K562 (cell line): ENCODE measurements around the gene RPL21. TPM values are rescaled to one million over a fixed set of nuclear protein-coding genes. Genes with fewer than 3 reads are reported as not detected.

Source experiments
- ARID1B ChIP-seq: fragments of 450-650 bp; IDR thresholded peaks from 2 replicates; pipeline ENCODE4 v1.6.1; 2016; ENCODE audit warnings: antibody characterized with exemption, mild to moderate bottlenecking, inconsistent platforms
- ATF1 ChIP-seq, 2 experiments: fragments of 450-650 bp in 1 of 2; IDR thresholded peaks; 2 replicates each; pipeline ENCODE4 v1.6.1; 2016; ENCODE audit warnings: missing compliant biosample characterization in 1 of 2, missing genetic modification characterization in 1 of 2
- CBFA2T2 ChIP-seq: fragments of 450-650 bp; conservative IDR thresholded peaks from 2 replicates; pipeline ENCODE4 v1.6.1; 2017; ENCODE audit warnings: mild to moderate bottlenecking
- CBFA2T3 ChIP-seq: fragments of 450-650 bp; IDR thresholded peaks from 2 replicates; pipeline ENCODE4 v1.6.1; 2017
- DACH1 ChIP-seq: fragments of 450-650 bp; IDR thresholded peaks from 2 replicates; pipeline ENCODE4 v1.6.1; 2018; ENCODE audit not compliant: partially characterized antibody
- EGR1 ChIP-seq: fragments of 450-650 bp; conservative IDR thresholded peaks from 2 replicates; pipeline ENCODE4 v1.6.1; 2017; ENCODE audit warnings: mild to moderate bottlenecking
- EP300 ChIP-seq: IDR thresholded peaks from 2 replicates; pipeline ENCODE4 v1.6.1; 2012; ENCODE audit warnings: low read length, improper control_type of control experiment
- FOXJ2 ChIP-seq: fragments of 200-800 bp; sonication (Bioruptor generic); IDR thresholded peaks from 2 replicates; pipeline ENCODE4 v1.6.1; 2016; ENCODE audit warnings: missing genetic modification characterization, missing compliant biosample characterization
- JUND ChIP-seq, 2 experiments: IDR thresholded peaks; 2 replicates in 1 of 2; 3 replicates in 1 of 2; pipeline ENCODE4 v1.6.1; 2011; ENCODE audit warnings: borderline replicate concordance in 2 of 2, low read depth in 2 of 2, low read length in 2 of 2, improper control_type of control experiment in 1 of 2, missing biosample characterization in 1 of 2, missing genetic modification characterization in 1 of 2, missing genetic modification reagents in 1 of 2
- KLF1 ChIP-seq: fragments of 450-650 bp; IDR thresholded peaks from 2 replicates; pipeline ENCODE4 v1.6.1; 2016; ENCODE audit warnings: missing genetic modification characterization, missing compliant biosample characterization
- NCOR1 ChIP-seq: fragments of 450-650 bp; IDR thresholded peaks from 2 replicates; pipeline ENCODE4 v1.6.1; 2016; ENCODE audit warnings: mild to moderate bottlenecking, moderate library complexity
- NFIC ChIP-seq: fragments of 450-650 bp; IDR thresholded peaks from 2 replicates; pipeline ENCODE4 v1.6.1; 2017; ENCODE audit warnings: mild to moderate bottlenecking, inconsistent platforms
- PHB2 ChIP-seq: fragments of 450-650 bp; IDR thresholded peaks from 2 replicates; pipeline ENCODE4 v1.6.1; 2017; ENCODE audit warnings: low read depth
- PHTF2 ChIP-seq: fragments of 250-450 bp; sonication (Bioruptor Pico); IDR thresholded peaks from 2 replicates; pipeline ENCODE4 v1.5.0; 2021; ENCODE audit warnings: mild to moderate bottlenecking
- SMARCA4 ChIP-seq: fragments of 450-650 bp; IDR thresholded peaks from 2 replicates; pipeline ENCODE4 v1.6.1; 2016
- SMARCE1 ChIP-seq: fragments of 450-650 bp; IDR thresholded peaks from 2 replicates; pipeline ENCODE4 v1.7.1; 2016; ENCODE audit warnings: mild to moderate bottlenecking
- SNRNP70 ChIP-seq: fragments of 200-400 bp; formaldehyde crosslinking; optimal IDR thresholded peaks from 2 replicates; pipeline ENCODE3; 2017; ENCODE audit warnings: low read depth, low read length
- STAT5A ChIP-seq: IDR thresholded peaks from 2 replicates; pipeline ENCODE4 v1.6.1; 2012; ENCODE audit warnings: low read length, inconsistent platforms, borderline replicate concordance
- TAL1 ChIP-seq: fragments of 450-650 bp; IDR thresholded peaks from 2 replicates; pipeline ENCODE4 v1.6.1; 2016; ENCODE audit warnings: mild to moderate bottlenecking
- TBL1XR1 ChIP-seq, 2 experiments: IDR thresholded peaks; 2 replicates each; pipeline ENCODE4 v1.6.1; 2012; ENCODE audit warnings: improper control_type of control experiment in 2 of 2, low read length in 2 of 2, mild to moderate bottlenecking in 1 of 2
- TCF3 ChIP-seq: sonication (generic); formaldehyde crosslinking; IDR thresholded peaks from 2 replicates; pipeline ENCODE4 v1.4.0; 2020; ENCODE audit warnings: mild to moderate bottlenecking, missing genetic modification reagents
- TEAD4 ChIP-seq, 2 experiments: sonication (generic) in 1 of 2; formaldehyde crosslinking in 1 of 2; IDR thresholded peaks; 2 replicates each; pipeline versions ENCODE4 v1.6.1 to v1.8.0; 2012 to 2022; ENCODE audit warnings: borderline replicate concordance in 1 of 2, inconsistent platforms in 1 of 2, low read length in 1 of 2, mild to moderate bottlenecking in 1 of 2, missing genetic modification reagents in 1 of 2
- TRIM24 ChIP-seq, 2 experiments: fragments of 450-650 bp; IDR thresholded peaks; 2 replicates each; pipeline ENCODE4 v1.6.1; 2016
- polyA plus RNA-seq, 8 experiments: library from polyadenylated mRNA; depleted of rRNA in 4 of 8; stranded (reverse) in 5 of 8; unstranded in 3 of 8; fragments of >200 nt; fragmentation: Nextera tagmentation in 2 of 8; fragmentation: Illumina TruSeq in 1 of 8; extraction: Ambion mirVana in 2 of 8; extraction: Trizol in 1 of 8; gene quantifications; 2 replicates each; pipeline versions ENCODE4 v1.2.1 to v1.2.3, GENCODE V29; 2011 to 2014; ENCODE audit warnings: inconsistent platforms in 1 of 8, missing spikeins in 1 of 8
- total RNA-seq, 7 experiments: library from RNA; depleted of rRNA in 6 of 7; stranded (reverse); fragments of >200 nt in 6 of 7; fragmentation: Illumina TruSeq in 2 of 7; extraction: Trizol in 2 of 7; gene quantifications; 2 replicates each; pipeline versions ENCODE4 v1.2.1 to v1.2.3, GENCODE V29; 2011 to 2021; ENCODE audit warnings: low replicate concordance in 1 of 7
- TF ChIP-seq, protein P1 (sequence below): sonication (generic); formaldehyde crosslinking; IDR thresholded peaks from 2 replicates; pipeline ENCODE4 v1.8.0; 2022; ENCODE audit warnings: mild to moderate bottlenecking, missing genetic modification reagents

The RPL21 gene
- total and polyA plus RNA-seq, 9 of the 15 experiments (the other 6 are each of a cell fraction or from before 2014, with no cell fraction given): 622 to 4,203 (median 1,676) TPM

DNA sequence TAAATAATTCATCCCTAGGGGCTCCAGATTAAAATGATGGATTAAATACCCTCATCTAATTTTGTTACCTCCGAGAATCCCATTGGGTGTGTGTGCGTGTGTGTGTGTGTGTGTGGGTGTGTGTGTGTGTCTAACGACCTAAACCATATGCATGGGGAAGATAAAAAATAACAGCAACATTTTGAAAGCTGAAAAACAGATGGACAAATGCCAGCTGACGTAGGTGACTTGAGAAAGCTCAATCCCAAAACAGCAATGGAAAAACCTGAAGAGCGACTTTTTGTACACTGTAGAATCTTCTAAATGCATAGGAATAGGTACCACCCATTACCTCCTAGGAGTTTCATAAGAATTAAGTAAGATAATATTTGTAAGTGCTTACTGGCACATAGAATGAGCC is 8.7 kb upstream of the RPL21 start (continued):
- TF ChIP-seq DACH1 (peak; percentile 16), ARID1B (peak; percentile 93), TBL1XR1 (IDR thresholded peaks at IDR 0.05; ENCODE audit: low read length in 2 of 2) (0 out of 4 replicates have a peak, but pooled peaks of 1 of the 2 experiments have one; percentile 34), KLF1 (no peak), ATF1 (CRISPR knock-in tag; IDR thresholded peaks at IDR 0.05) (no peak), ATF1 (tag; IDR thresholded peaks at IDR 0.05) (peak; percentile 43; the same call in 1 of the 2 replicates), STAT5A (peak; percentile 32; the same call in 1 of the 2 replicates), PHTF2 (CRISPR knock-in tag) (no peak), TAL1 (peak; percentile 80), CBFA2T3 (peak; percentile 91), PHB2 (peak; percentile 69), TRIM24 (IDR thresholded peaks at IDR 0.05) (peak; percentile 67 to 77; a peak in 2 of 4 replicates), TEAD4 (IDR thresholded peaks at IDR 0.05; ENCODE audit: low read length) (peak; percentile 64), TEAD4 (CRISPR knock-in tag; IDR thresholded peaks at IDR 0.05; ENCODE audit: borderline replicate concordance) (no peak), EGR1 (peak; percentile 86), JUND (IDR thresholded peaks at IDR 0.05; ENCODE audit: borderline replicate concordance, low read depth, low read length) (no peak), JUND (tag; IDR thresholded peaks at IDR 0.05; ENCODE audit: borderline replicate concordance, low read depth, low read length) (0 out of 3 replicates have a peak, but pooled peaks have one; percentile 20), NCOR1 (peak; percentile 78), EP300 (peak; percentile 87), SMARCA4 (peak; percentile 84), SMARCE1 (peak; percentile 59), TCF3 (CRISPR knock-in tag) (peak; percentile 83), CBFA2T2 (peak; percentile 79), SNRNP70 (no peak), NFIC (peak; percentile 84), FOXJ2 (tag) (0 out of 2 replicates have a peak, but pooled peaks have one; percentile 40)
- TF ChIP-seq, protein P1, sequence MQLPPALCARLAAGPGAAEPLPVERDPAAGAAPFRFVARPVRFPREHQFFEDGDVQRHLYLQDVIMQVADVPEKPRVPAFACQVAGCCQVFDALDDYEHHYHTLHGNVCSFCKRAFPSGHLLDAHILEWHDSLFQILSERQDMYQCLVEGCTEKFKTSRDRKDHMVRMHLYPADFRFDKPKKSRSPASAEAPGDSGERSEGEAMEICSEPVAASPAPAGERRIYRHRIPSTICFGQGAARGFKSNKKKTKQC (CRISPR knock-in tag): no peak
